Left ventricle myocardium inferior (tissue), 1 donor: ENCODE measurements around the gene RPS6KA6. TPM values are rescaled to one million over a fixed set of nuclear protein-coding genes. Genes with fewer than 3 reads are reported as not detected.

Experiments used
- DNase-seq: peaks from one replicate; pipeline ENCODE4 v3.0.0-alpha.2; 2020
- H3K27ac ChIP-seq: fragments of 200-600 bp; replicated peaks from 2 replicates; pipeline ENCODE4 v1.8.0; 2021
- H3K27me3 ChIP-seq: fragments of 200-600 bp; 2 replicates; pipeline ENCODE4 v1.8.0; 2021; ENCODE audit warnings: low read depth
- H3K36me3 ChIP-seq: fragments of 200-600 bp; 2 replicates; pipeline ENCODE4 v1.8.0; 2021
- H3K4me1 ChIP-seq: fragments of 200-600 bp; 2 replicates; pipeline ENCODE4 v1.8.0; 2021
- H3K4me3 ChIP-seq: fragments of 200-600 bp; 2 replicates; pipeline ENCODE4 v1.8.0; 2021; ENCODE audit warnings: mild to moderate bottlenecking, moderate library complexity
- H3K9me3 ChIP-seq: fragments of 200-600 bp; replicated peaks from 2 replicates; pipeline ENCODE4 v1.8.0; 2021
- CTCF ChIP-seq: fragments of 200-600 bp; IDR thresholded peaks from 2 replicates; pipeline ENCODE4 v1.8.0; 2021; ENCODE audit warnings: antibody characterized with exemption, mild to moderate bottlenecking, borderline replicate concordance
- intact Hi-C: fragments of 100-400 bp; cut with micrococcal nuclease; formaldehyde crosslinking; loops from one replicate; pipeline ENCODE4 v1.11.0; 2022
- total RNA-seq: library from RNA; stranded (reverse); fragmentation: NEBNext Ultra II Directional; extraction: Animal tissue kit (Norgen Biotek cat#: 25700); gene quantifications from one replicate; pipeline ENCODE4 v1.2.1, GENCODE V29; 2021
- donor health status: DM: no; HTN: yes; CAD: no; lungs with severe emphysema.

The RPS6KA6 gene
- total RNA-seq, 1 donor from 2014 or later: 0.41 TPM

GRCh38 chrX:84165711-84166110, 22.3 kb downstream of the RPS6KA6 start:
- intact Hi-C loops: no loop called here
- Histone ChIP-seq H3K9me3 (no peaks in the 10 kb centered on the region), H3K27ac (no peak overlapping the region), H3K4me3 (no peak overlapping the region), H3K27me3 (no peaks in the 10 kb centered on the region), H3K36me3 (no peaks in the 10 kb centered on the region), H3K4me1 (no peaks in the 10 kb centered on the region)
- DNase-seq: no peak
- TF ChIP-seq CTCF: no peak

- intact Hi-C loops: no loop called here
- H3K4me1 ChIP-seq: no peaks in the 10 kb centered on the region
- TF ChIP-seq CTCF: no peak
Measured at GRCh38 chrX:84162401-84162800, 25.6 kb downstream of the RPS6KA6 start.

GRCh38 chrX:84161641-84162040, 26.4 kb downstream of the RPS6KA6 start:
- no peaks in the 10 kb centered on the region for H3K4me1 ChIP-seq
- no peaks in the 10 kb centered on the region for H3K27me3 ChIP-seq
- no peak overlapping the region for H3K4me3 ChIP-seq
- no peak for TF ChIP-seq CTCF
- H3K9me3 ChIP-seq: no peaks in the 10 kb centered on the region
- DNase-seq: no peak
- H3K27ac ChIP-seq: no peak overlapping the region
- intact Hi-C loops: no loop called here
- H3K36me3 ChIP-seq: no peaks in the 10 kb centered on the region

More at GRCh38 chrX:84162401-84162800, 25.6 kb downstream of the RPS6KA6 start:
- Histone ChIP-seq H3K27me3 (no peaks in the 10 kb centered on the region), H3K9me3 (no peaks in the 10 kb centered on the region), H3K27ac (no peak overlapping the region), H3K36me3 (no peaks in the 10 kb centered on the region), H3K4me3 (no peak overlapping the region)
- DNase-seq: no peak

- Histone ChIP-seq H3K9me3 (no peaks in the 10 kb centered on the region), H3K36me3 (no peaks in the 10 kb centered on the region), H3K27me3 (no peaks in the 10 kb centered on the region), H3K4me3 (no peak overlapping the region), H3K27ac (no peak overlapping the region), H3K4me1 (no peaks in the 10 kb centered on the region)
- intact Hi-C loops: no loop called here
- no peak for DNase-seq
- TF ChIP-seq CTCF: no peak
Measured at GRCh38 chrX:84160736-84161135, 27.3 kb downstream of the RPS6KA6 start.

GRCh38 chrX:84156821-84157220, 31.2 kb downstream of the RPS6KA6 start:
- no peak overlapping the region for H3K4me3 ChIP-seq
- no peaks in the 10 kb centered on the region for H3K36me3 ChIP-seq
- DNase-seq: no peak
- H3K27me3 ChIP-seq: no peaks in the 10 kb centered on the region
- H3K4me1 ChIP-seq: no peaks in the 10 kb centered on the region
- no peak for TF ChIP-seq CTCF
- no peak overlapping the region for H3K27ac ChIP-seq
- H3K9me3 ChIP-seq: no peaks in the 10 kb centered on the region
- intact Hi-C loops: no loop called here

GRCh38 chrX:84155938-84156337, 32.1 kb downstream of the RPS6KA6 start:
- no peaks in the 10 kb centered on the region for H3K36me3 ChIP-seq
- H3K4me1 ChIP-seq: no peaks in the 10 kb centered on the region
- no peak overlapping the region for H3K4me3 ChIP-seq
- no peak for DNase-seq
- no peak overlapping the region for H3K27ac ChIP-seq
- no peaks in the 10 kb centered on the region for H3K9me3 ChIP-seq
- TF ChIP-seq CTCF: no peak
- intact Hi-C loops: no loop called here
- H3K27me3 ChIP-seq: no peaks in the 10 kb centered on the region
